Vagina (tissue), 2 donors: ENCODE measurements around the gene KRT9.

Source experiments
- POLR2A ChIP-seq, 2 donors: fragments of 450-650 bp; IDR thresholded peaks; one replicate each; pipeline ENCODE4 v1.6.1; 2017; ENCODE audit warnings: antibody characterized with exemption in 2 of 2, mild to moderate bottlenecking in 2 of 2, moderate library complexity in 2 of 2
- TF ChIP-seq, protein P1 (sequence below), 3 experiments: fragments of 450-650 bp in 2 of 3; fragments of 200-600 bp in 1 of 3; sonication (generic) in 1 of 3; IDR thresholded peaks; one replicate each; pipeline ENCODE4 v1.5.1; 2017 to 2019; ENCODE audit warnings: antibody characterized with exemption in 3 of 3, mild to moderate bottlenecking in 2 of 3, moderate library complexity in 2 of 3

- TF ChIP-seq, protein P1, sequence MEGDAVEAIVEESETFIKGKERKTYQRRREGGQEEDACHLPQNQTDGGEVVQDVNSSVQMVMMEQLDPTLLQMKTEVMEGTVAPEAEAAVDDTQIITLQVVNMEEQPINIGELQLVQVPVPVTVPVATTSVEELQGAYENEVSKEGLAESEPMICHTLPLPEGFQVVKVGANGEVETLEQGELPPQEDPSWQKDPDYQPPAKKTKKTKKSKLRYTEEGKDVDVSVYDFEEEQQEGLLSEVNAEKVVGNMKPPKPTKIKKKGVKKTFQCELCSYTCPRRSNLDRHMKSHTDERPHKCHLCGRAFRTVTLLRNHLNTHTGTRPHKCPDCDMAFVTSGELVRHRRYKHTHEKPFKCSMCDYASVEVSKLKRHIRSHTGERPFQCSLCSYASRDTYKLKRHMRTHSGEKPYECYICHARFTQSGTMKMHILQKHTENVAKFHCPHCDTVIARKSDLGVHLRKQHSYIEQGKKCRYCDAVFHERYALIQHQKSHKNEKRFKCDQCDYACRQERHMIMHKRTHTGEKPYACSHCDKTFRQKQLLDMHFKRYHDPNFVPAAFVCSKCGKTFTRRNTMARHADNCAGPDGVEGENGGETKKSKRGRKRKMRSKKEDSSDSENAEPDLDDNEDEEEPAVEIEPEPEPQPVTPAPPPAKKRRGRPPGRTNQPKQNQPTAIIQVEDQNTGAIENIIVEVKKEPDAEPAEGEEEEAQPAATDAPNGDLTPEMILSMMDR (IDR thresholded peaks at IDR 0.05): no peak
- TF ChIP-seq POLR2A (IDR thresholded peaks at IDR 0.05): no peak
These were observed 17.7 kb downstream of the KRT9 start for GRCh38 chr17:41553987-41554680.
